Activated CD4-positive, alpha-beta T cell treated with anti-CD3 and anti-CD28 coated beads for 48 hours (primary cell): Measurements from ENCODE around the gene TBRG1.
A peak's percentile ranks its signal among the peaks of the same experiment; 100 is the strongest.

ENCODE experiments used
- DNase-seq: peaks from one replicate; pipeline ENCODE4 v3.0.0-alpha.2; 2020

The TBRG1 gene

DNA sequence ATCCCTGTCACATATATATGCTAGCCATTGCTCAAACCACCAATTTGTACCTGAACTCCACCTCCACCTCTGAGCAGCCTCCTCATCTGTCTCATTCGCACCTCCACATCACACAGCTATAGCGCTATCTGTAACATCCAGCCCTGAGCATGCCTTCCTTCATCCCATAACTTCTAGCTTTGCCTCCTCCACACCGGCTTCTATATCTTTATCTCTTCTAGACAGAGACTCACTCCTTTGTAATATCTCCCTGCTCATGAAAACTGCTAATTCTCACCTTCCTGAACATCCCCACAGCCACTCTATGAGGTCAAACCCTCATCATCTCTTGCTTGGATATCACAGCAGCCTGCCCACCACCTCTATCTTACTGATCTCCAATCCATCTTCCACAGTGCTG is 44.9 kb downstream of the TBRG1 start:
- no peak for DNase-seq

DNA sequence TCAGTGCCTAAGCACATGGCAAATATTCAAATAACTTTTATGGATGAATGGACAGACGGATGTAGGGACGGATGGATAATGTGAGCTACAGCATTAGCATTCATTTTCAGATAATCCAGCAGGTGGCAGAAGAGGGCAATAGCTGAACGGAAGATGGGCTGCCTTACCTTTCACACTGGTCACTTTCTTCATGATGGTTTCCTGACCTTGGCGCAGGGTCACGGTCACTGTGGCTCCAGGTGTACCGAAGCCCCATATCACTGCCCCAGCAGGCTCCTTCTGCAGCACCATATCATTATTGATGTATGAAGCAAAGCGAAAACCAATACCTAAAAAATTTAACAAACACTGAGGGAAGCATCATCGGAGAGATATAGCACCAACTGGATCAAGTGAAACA is 46.5 kb downstream of the TBRG1 start:
- peak; percentile 28 for DNase-seq

DNA sequence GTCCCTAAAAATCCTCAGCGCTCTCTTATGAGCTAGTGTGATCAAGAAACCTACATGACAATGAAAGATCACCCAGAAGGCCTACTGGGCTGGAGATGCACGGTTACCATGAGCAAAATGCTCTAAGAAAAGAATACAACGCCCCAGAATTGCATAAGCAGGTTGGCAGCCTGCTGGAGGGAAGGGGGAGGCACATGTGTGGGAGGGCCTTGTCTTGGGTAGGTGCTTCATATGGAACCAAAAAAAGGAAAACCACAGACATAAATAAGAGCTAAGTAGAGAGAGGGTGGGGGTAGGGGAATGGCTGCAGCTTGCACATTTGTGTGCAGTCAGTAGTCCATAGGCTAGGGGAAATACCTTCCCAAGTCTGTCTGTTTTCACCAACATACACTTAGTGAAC is 48.1 kb downstream of the TBRG1 start:
- DNase-seq, result peak; percentile 29

DNA sequence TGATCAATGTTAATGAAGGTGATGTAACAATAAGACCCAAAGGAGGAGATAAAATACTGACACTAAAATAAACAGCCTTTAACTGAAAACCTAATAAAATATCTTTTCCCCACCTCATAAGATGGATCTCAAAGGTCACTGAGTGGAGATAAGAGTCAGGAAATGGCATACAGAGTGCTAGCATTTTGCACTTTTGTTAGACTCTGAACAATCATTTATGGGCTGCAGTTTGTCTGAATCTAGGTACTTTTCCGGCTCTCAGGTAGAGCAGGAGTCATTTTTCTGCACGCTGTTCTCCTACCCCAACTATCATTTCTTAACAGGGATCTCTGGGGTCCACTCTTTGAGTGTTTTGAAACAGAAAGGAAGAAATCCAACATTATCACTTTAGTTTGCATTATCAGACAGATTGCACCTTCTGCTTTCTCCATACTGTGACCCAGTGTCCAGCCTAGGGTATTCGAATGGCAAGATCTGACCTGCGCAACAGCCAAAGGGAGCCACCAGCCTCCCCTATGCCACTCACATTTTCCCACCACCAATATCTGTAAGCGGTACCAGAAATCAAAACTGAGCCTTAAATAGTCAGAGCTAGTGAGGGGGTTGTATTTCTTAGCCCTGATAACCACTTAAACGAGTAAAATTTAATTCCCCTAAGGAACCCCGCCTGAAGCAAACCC is 50.0 kb downstream of the TBRG1 start:
- DNase-seq, result no peak

DNA sequence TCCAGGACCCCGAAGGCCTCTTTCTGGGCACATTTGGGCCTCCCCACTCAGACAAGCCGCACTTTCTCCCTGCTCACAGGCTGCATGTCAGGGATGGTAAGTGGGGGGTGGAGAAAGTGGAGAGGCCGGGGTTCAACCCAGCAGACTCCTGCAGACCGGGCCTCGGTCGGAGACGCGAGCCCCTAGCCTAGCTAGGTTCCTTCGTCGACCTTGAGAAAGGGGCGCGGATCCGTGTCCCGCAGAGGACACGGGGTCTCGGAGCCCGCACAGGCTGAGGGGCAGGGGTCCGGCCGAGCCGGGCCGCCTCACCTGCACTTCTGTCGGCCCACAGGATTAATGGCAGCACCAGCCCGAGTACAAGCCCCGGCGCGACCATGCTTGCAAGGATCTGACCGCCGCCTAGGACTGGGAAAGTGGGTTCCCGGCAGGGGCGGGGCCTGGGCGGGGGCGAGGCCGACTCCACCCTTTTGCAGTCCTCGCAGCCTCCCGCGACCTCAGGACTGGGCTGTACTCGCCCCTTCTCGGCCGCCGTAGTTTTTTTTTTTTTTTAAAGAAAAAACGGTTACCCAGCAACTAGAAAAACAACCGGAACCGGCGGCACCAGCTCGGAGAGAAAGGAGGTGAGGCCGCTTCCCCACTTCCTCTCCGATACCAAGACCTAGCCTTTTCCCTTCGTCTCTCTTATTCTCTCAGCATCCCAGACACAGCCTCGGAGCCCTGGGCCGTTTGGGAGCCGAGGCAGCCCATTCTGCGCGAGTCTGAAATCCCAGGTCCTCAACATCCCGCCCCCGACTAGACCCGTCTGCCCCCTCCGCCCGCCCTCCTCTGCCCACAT is 50.9 kb downstream of the TBRG1 start, which contains the start of the genes SIAE and SPA17:
TSS of gene SIAE (minus strand) at position 407 of the 835 bp plus-strand sequence. CDS start at position 376, 31 bp downstream.
TSS of gene SPA17 (plus strand) at position 572 of the 835 bp plus-strand sequence. CDS start 1,361 bp downstream, outside the sequence.
- peak; percentile 93 for DNase-seq

DNA sequence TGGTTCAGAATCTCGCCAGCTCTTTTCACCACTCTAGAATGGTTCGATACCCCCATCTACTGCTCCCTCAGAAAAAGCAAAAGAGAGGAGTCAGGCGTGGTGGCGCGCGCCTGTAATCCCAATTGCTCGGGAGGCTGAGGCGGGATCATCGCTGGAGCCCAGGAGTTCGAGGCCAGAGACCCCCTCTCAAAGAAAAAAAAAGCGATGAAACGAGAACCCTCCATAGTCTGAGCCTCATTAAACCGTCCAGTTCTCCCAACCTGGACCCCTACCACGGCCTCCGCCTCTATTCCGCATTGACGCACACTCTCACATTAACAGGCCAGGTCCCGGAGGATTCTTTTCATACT is 51.5 kb downstream of the TBRG1 start:
- DNase-seq, result no peak

DNA sequence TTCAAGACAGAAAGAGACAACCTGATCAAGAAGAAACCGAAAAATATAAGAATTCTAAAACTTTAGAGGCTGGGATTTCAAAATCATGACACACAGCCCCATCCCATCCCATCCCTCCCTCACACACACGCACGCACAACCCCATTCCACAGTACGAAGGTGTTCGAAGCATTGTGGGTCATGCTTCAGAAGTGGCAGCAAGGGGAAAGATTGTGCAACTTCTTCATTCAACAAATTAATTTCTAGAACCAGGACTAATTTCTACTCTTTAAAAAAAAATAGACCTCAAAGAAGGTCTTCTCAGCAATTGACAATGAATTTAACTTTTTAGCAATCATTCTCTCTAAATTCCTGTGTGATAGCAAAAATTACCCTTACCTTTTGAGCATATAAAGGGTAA is 51.9 kb downstream of the TBRG1 start:
- no peak for DNase-seq

DNA sequence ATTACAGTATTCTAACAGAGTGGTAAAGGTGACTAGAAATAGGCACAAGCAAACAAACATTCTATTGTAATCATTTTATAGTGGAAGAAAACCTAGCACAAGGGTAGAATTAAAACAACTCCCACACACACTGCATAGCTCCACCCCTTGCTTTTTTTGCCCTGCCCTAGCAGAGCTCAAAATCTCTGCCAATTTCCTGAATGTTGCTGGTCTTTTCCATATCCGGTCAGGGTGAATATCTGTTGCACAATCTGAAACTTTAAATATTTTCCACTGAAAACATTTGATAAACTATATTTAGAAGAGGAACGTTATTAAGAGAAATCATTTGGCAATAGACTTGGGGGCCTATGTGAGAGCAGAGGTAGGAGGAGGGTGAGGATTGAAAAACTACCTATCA is 53.7 kb downstream of the TBRG1 start:
- DNase-seq, result no peak

DNA sequence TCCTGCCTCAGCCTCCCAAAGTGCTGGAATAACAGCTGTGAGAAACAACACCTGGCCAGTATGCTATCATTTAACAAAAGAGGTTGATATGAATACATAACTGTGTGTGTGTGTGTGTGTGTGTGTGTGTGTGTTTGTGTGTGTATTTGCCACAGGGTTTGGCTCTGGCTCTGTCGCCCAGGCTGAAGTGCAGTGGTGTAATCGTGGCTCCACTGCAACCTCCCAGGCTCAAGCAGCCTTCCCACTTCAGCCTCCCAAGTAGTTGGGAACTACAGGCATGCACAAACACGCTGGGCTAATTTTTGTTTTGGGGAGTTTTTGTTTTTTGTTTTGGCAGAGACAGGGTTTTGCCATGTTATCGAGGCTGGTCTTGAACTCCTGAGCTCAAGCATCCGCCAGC is 55.8 kb downstream of the TBRG1 start:
- DNase-seq, result no peak

DNA sequence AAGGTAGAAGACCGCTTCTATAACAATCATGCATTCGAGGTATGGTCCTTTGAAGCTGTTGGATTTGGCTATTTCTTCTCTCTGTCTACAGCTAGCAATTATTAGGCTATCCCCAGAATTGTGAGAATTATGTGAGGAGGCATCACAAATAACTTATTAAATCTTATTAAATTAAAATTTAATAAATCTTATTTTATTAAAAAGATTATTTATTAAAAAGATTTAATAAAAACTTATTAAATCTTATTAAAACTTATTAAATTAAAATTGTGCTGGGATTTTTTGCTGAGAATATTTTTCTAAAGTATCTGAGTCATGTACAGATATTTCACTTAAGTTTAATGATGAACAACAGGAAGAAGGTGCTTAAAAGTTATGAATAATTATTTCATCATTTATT is 58.8 kb downstream of the TBRG1 start:
- DNase-seq, result no peak

DNA sequence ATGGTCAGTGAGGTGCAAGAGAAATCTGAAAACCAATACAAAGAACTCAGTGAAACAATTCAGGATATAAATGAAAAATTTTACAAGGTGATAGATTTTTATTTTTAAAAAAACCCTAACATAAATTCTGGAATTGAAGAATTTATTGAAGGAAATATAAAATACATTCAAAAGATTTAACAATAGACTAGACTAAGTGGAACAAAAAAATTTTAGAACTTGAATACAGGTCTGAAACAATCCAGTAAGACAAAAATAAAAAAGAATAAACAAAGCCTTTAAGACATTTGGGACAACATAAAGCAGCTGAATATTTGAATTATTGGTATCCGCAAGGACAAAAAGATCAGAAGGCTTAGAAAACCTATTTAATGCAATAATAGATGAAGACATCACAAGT is 59.8 kb downstream of the TBRG1 start:
- no peak for DNase-seq
